Measurements from ENCODE around the gene NOTCH1. TPM values are rescaled to one million over a fixed set of nuclear protein-coding genes. Genes with fewer than 3 reads are reported as not detected.

Gene NOTCH1
- total RNA-seq, 6 experiments from 2014 or later = 12.1 to 17.1 (median 14.7) TPM

GRCh38 chr9:136451221-136451877, 94.5 kb downstream of the NOTCH1 start:
- no peak for DNase-seq
- Mint-ChIP-seq H3K27me3 (ENCODE audit: insufficient read depth) (no peaks in the 10 kb centered on the region; the same call in none of the 2 replicates), H3K27ac (no peak overlapping the region), H3K4me3 (no peak overlapping the region), H3K36me3 (ENCODE audit: low read depth) (peaks cover 35% of the 10 kb centered on the region), H3K4me1 (ENCODE audit: low read depth) (no peaks in the 10 kb centered on the region), H3K9me3 (no peaks in the 10 kb centered on the region)
- TF ChIP-seq, protein P1, sequence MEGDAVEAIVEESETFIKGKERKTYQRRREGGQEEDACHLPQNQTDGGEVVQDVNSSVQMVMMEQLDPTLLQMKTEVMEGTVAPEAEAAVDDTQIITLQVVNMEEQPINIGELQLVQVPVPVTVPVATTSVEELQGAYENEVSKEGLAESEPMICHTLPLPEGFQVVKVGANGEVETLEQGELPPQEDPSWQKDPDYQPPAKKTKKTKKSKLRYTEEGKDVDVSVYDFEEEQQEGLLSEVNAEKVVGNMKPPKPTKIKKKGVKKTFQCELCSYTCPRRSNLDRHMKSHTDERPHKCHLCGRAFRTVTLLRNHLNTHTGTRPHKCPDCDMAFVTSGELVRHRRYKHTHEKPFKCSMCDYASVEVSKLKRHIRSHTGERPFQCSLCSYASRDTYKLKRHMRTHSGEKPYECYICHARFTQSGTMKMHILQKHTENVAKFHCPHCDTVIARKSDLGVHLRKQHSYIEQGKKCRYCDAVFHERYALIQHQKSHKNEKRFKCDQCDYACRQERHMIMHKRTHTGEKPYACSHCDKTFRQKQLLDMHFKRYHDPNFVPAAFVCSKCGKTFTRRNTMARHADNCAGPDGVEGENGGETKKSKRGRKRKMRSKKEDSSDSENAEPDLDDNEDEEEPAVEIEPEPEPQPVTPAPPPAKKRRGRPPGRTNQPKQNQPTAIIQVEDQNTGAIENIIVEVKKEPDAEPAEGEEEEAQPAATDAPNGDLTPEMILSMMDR (IDR thresholded peaks at IDR 0.05) = peak; percentile 34

GRCh38 chr9:136448655-136449054, 97.2 kb downstream of the NOTCH1 start:
- Mint-ChIP-seq H3K4me1 (ENCODE audit: low read depth) (no peaks in the 10 kb centered on the region), H3K27ac (no peak overlapping the region), H3K27me3 (ENCODE audit: insufficient read depth) (no peaks in the 10 kb centered on the region; the same call in 1 of the 2 replicates), H3K9me3 (no peaks in the 10 kb centered on the region), H3K4me3 (no peak overlapping the region), H3K36me3 (ENCODE audit: low read depth) (peaks cover 33% of the 10 kb centered on the region)
- DNase-seq = no peak
- TF ChIP-seq, protein P1 (IDR thresholded peaks at IDR 0.05) = no peak

DNA sequence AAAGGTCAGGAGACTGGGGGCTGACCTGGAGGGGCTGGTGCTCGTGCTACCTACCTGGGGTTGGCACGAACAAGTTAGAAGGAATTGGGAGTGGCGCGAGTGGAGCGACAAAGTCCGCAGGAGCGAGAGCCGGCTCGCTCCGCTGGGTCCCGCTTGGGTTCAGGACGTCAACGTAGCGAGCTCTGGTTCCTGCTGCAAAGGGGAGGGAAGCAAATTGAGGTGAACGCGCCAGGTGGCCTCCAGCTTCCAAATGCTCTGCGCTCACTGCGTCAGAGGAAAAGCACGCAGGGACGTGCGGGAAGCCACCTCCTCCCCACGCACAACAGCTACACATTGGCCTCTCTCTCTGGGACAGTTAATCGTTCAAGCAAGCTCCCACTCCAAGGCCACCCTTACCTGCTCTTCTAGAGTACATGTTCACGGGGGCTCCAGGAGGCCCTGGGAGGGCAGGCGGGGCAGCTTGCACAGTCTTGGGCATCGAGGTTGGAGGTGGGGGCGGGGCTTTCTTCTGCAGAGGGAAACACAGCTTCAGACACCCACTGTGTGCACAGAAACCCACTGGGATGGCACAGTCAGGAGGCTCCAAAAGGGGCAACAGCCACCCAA, 98.6 kb downstream of the NOTCH1 start:
- Mint-ChIP-seq H3K27ac (no peak overlapping the region), H3K4me1 (ENCODE audit: low read depth) (no peaks in the 10 kb centered on the region), H3K27me3 (ENCODE audit: insufficient read depth) (no peaks in the 10 kb centered on the region; the same call in 1 of the 2 replicates), H3K36me3 (ENCODE audit: low read depth) (peaks cover 25% of the 10 kb centered on the region), H3K9me3 (no peaks in the 10 kb centered on the region), H3K4me3 (no peak overlapping the region)
- DNase-seq = no peak
- TF ChIP-seq, protein P1 (IDR thresholded peaks at IDR 0.05) = no peak

GRCh38 chr9:136445799-136446198, 100.0 kb downstream of the NOTCH1 start:
- Mint-ChIP-seq H3K27me3 (ENCODE audit: insufficient read depth) (no peaks in the 10 kb centered on the region; the same call in none of the 2 replicates), H3K27ac (no peak overlapping the region), H3K9me3 (no peaks in the 10 kb centered on the region), H3K4me1 (ENCODE audit: low read depth) (peaks cover 4% of the 10 kb centered on the region; the same call in 1 of the 2 replicates), H3K36me3 (ENCODE audit: low read depth) (peaks cover 29% of the 10 kb centered on the region), H3K4me3 (no peak overlapping the region)
- no peak for DNase-seq
- TF ChIP-seq, protein P1 (IDR thresholded peaks at IDR 0.05) = no peak

Small RNAs within 50 kb of the gene (microRNA-seq; reads per million reads assigned to microRNA genes)
- gene MIR4673 (not detected), gene MIR4674 (not detected)

Other genes with a start within 250 kb of the NOTCH1 start
- not detected for gene CCDC187, start 242.0 kb downstream of the NOTCH1 start, total RNA-seq (2021; fragmentation: NEBNext Ultra II Directional; extraction: Animal tissue kit (Norgen Biotek cat#: 25700))
- gene GPSM1, start 218.5 kb downstream of the NOTCH1 start, total RNA-seq (2021; fragmentation: NEBNext Ultra II Directional; extraction: Animal tissue kit (Norgen Biotek cat#: 25700)) = 10 to 100 TPM; 50.9 to 60.2 (median 55.0) TPM
- 10 to 100 TPM; 28.5 to 33.3 (median 30.4) TPM for gene DNLZ, start 182.3 kb downstream of the NOTCH1 start, total RNA-seq (2021; fragmentation: NEBNext Ultra II Directional; extraction: Animal tissue kit (Norgen Biotek cat#: 25700))
- 10 to 100 TPM in 2 of 6 experiments, 1 to 10 TPM in 4; 2.9 to 19.0 (median 3.2) TPM for gene CARD9, start 172.4 kb downstream of the NOTCH1 start, total RNA-seq (2021; fragmentation: NEBNext Ultra II Directional; extraction: Animal tissue kit (Norgen Biotek cat#: 25700))
- 1 to 10 TPM; 6.2 to 9.4 (median 6.5) TPM for gene SNAPC4, start 145.9 kb downstream of the NOTCH1 start, total RNA-seq (2021; fragmentation: NEBNext Ultra II Directional; extraction: Animal tissue kit (Norgen Biotek cat#: 25700))
- 10 to 100 TPM; 40.8 to 55.1 (median 43.7) TPM for gene ENTR1, start 135.4 kb downstream of the NOTCH1 start, total RNA-seq (2021; fragmentation: NEBNext Ultra II Directional; extraction: Animal tissue kit (Norgen Biotek cat#: 25700))
- 10 to 100 TPM; 69.1 to 81.0 (median 75.9) TPM for gene PMPCA, start 135.4 kb downstream of the NOTCH1 start, total RNA-seq (2021; fragmentation: NEBNext Ultra II Directional; extraction: Animal tissue kit (Norgen Biotek cat#: 25700))
- 10 to 100 TPM; 11.5 to 14.0 (median 12.3) TPM for gene INPP5E, start 106.2 kb downstream of the NOTCH1 start, total RNA-seq (2021; fragmentation: NEBNext Ultra II Directional; extraction: Animal tissue kit (Norgen Biotek cat#: 25700))
- gene SEC16A, start 63.0 kb downstream of the NOTCH1 start, total RNA-seq (2021; fragmentation: NEBNext Ultra II Directional; extraction: Animal tissue kit (Norgen Biotek cat#: 25700)) = 10 to 100 TPM; 63.2 to 98.6 (median 75.5) TPM
- gene EGFL7, start 116.9 kb upstream of the NOTCH1 start, total RNA-seq (2021; fragmentation: NEBNext Ultra II Directional; extraction: Animal tissue kit (Norgen Biotek cat#: 25700)) = 1 to 10 TPM; 3.5 to 6.3 (median 5.6) TPM
- gene AGPAT2, start 141.4 kb upstream of the NOTCH1 start, total RNA-seq (2021; fragmentation: NEBNext Ultra II Directional; extraction: Animal tissue kit (Norgen Biotek cat#: 25700)) = 10 to 100 TPM; 48.7 to 58.4 (median 54.8) TPM
- gene DIPK1B, start 166.5 kb upstream of the NOTCH1 start, total RNA-seq (2021; fragmentation: NEBNext Ultra II Directional; extraction: Animal tissue kit (Norgen Biotek cat#: 25700)) = not detected
- gene LCN10, start 196.9 kb upstream of the NOTCH1 start, total RNA-seq (2021; fragmentation: NEBNext Ultra II Directional; extraction: Animal tissue kit (Norgen Biotek cat#: 25700)) = not detected
- not detected for gene LCN6, start 202.5 kb upstream of the NOTCH1 start, total RNA-seq (2021; fragmentation: NEBNext Ultra II Directional; extraction: Animal tissue kit (Norgen Biotek cat#: 25700))
- not detected for gene LCN8, start 212.2 kb upstream of the NOTCH1 start, total RNA-seq (2021; fragmentation: NEBNext Ultra II Directional; extraction: Animal tissue kit (Norgen Biotek cat#: 25700))
- gene LCN15, start 218.5 kb upstream of the NOTCH1 start, total RNA-seq (2021; fragmentation: NEBNext Ultra II Directional; extraction: Animal tissue kit (Norgen Biotek cat#: 25700)) = not detected
- gene TMEM141, start 245.3 kb upstream of the NOTCH1 start, total RNA-seq (2021; fragmentation: NEBNext Ultra II Directional; extraction: Animal tissue kit (Norgen Biotek cat#: 25700)) = 10 to 100 TPM; 46.1 to 62.2 (median 52.6) TPM

Measured in HFFc6 (cell line).